Mesendoderm (in vitro differentiated cells): ENCODE measurements around the gene KLHL29.

Experiments
- DNase-seq: peaks from one replicate; pipeline ENCODE4 v3.0.0; 2013
- H2AK5ac ChIP-seq: 2 replicates; pipeline ENCODE4 v1.6.1; 2013; ENCODE audit warnings: low read length, inconsistent platforms
- H2BK120ac ChIP-seq: 2 replicates; pipeline ENCODE4 v1.6.1; 2013; ENCODE audit warnings: low read depth, mild to moderate bottlenecking, low read length, moderate library complexity, mixed read lengths
- H2BK15ac ChIP-seq: replicated peaks from 2 replicates; pipeline ENCODE4 v1.6.1; 2013; ENCODE audit warnings: low read depth, mild to moderate bottlenecking, moderate library complexity
- H2BK5ac ChIP-seq: 2 replicates; pipeline ENCODE4 v1.6.1; 2013; ENCODE audit warnings: low read length, inconsistent platforms
- H3K18ac ChIP-seq: 2 replicates; pipeline ENCODE4 v1.6.1; 2013; ENCODE audit warnings: mild to moderate bottlenecking, low read length, mixed read lengths
- H3K23ac ChIP-seq: one replicate; pipeline ENCODE4 v1.6.1; 2013; ENCODE audit warnings: low read length
- H3K27ac ChIP-seq: 2 replicates; pipeline ENCODE4 v1.5.1; 2013; ENCODE audit warnings: low read depth, mild to moderate bottlenecking, inconsistent platforms, low read length, moderate library complexity
- H3K27me3 ChIP-seq: 2 replicates; pipeline ENCODE4 v1.6.1; 2013; ENCODE audit warnings: low read length, control low read depth, mild to moderate bottlenecking, inconsistent platforms; ENCODE audit not compliant: insufficient read depth, poor library complexity
- H3K36me3 ChIP-seq: 2 replicates; pipeline ENCODE4 v1.6.1; 2013; ENCODE audit warnings: low read length, inconsistent platforms; ENCODE audit not compliant: control insufficient read depth, insufficient read depth
- H3K4ac ChIP-seq: one replicate; pipeline ENCODE4 v1.6.1; 2013; ENCODE audit warnings: low read depth, mild to moderate bottlenecking, low read length, moderate library complexity
- H3K4me1 ChIP-seq: 2 replicates; pipeline ENCODE4 v1.6.1; 2013; ENCODE audit warnings: low read depth, low read length, inconsistent platforms; ENCODE audit not compliant: control insufficient read depth
- H3K4me2 ChIP-seq: 2 replicates; pipeline ENCODE4 v1.6.1; 2013; ENCODE audit warnings: low read length
- H3K4me3 ChIP-seq: 2 replicates; pipeline ENCODE4 v1.5.1; 2013; ENCODE audit warnings: mild to moderate bottlenecking, low read length
- H3K56ac ChIP-seq: one replicate; pipeline ENCODE4 v1.6.1; 2013; ENCODE audit warnings: low read length
- H3K79me1 ChIP-seq: 2 replicates; pipeline ENCODE4 v1.6.1; 2013; ENCODE audit warnings: low read length, inconsistent platforms
- H3K79me2 ChIP-seq: 2 replicates; pipeline ENCODE4 v1.6.1; 2013; ENCODE audit warnings: mild to moderate bottlenecking, low read length; ENCODE audit not compliant: control insufficient read depth, insufficient read depth
- H3K9ac ChIP-seq: 2 replicates; pipeline ENCODE4 v1.6.1; 2013; ENCODE audit warnings: low read length, inconsistent platforms
- H4K5ac ChIP-seq: one replicate; pipeline ENCODE4 v1.6.1; 2013; ENCODE audit warnings: low read length
- H4K8ac ChIP-seq: one replicate; pipeline ENCODE4 v1.6.1; 2013; ENCODE audit warnings: low read depth, mild to moderate bottlenecking, control low read depth, low read length, moderate library complexity
- WGBS: extraction: QIAGEN DNeasy Blood & Tissue Kit; methylation state at CpG from one replicate; pipeline ENCODE4 v1.1.7; 2013; ENCODE audit warnings: low lambda C conversion rate, missing lambda C conversion rate; ENCODE audit not compliant: insufficient coverage; ENCODE audit errors: extremely low coverage; 5-methylcytosine and 5-hydroxymethylcytosine counted together

KLHL29 gene

DNA sequence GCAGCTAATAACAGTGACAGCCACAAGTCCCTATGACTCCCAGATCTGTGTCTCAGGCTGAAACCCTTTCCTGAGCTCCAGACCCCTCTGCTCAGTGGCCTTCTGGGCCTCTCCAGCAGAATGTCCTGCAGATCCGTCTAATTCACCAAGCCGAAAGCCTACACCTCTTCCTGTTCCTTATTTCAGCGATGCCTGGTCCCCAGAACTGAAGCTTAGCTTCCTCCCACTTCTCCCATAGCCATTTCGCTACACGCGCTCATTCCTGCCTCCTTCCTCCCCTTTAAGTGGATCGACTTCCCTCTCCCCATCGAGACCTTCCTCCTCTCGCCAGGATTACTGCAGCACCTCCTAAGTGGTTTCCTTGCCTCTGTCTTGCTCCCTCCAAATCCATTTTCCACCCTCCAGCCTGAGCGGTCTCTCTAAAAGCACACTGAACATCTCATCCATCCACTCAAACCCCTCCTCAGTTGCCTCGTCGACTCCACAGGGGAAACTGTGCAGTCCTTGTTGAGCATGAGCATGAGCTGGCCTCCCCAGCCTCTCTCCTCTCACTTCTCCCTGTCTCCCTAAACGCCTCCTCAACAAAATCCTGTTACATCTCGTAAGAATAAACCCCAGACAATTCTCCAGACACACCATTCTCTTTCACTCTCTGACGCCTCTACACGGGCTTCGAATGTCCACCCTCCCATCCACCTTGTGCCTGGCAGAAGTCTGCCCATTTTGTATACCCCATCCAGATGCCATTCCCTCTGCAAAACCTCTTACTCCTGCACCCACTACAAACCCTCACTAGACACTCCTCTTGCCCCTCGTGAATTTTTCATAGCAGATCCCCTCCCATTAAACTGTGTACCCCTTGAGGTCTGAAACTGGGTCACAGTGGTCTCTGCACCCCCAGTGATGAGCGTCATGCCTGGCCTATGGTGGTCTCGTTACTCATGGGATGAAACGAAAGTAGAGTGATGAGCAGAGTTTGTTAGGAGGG, 309.4 kb downstream of the KLHL29 start:
- DNase-seq, result no peak
- Histone ChIP-seq H2BK15ac (no peak overlapping the region), H3K36me3 (no peaks in the 10 kb centered on the region), H3K4me1 (no peaks in the 10 kb centered on the region), H3K4ac (no peak overlapping the region), H4K5ac (no peak overlapping the region), H3K4me3 (no peak overlapping the region), H2AK5ac (no peak overlapping the region), H4K8ac (no peak overlapping the region), H2BK5ac (no peak overlapping the region), H3K56ac (no peak overlapping the region), H2BK120ac (no peak overlapping the region), H3K23ac (no peak overlapping the region), H3K79me1 (no peaks in the 10 kb centered on the region), H3K18ac (no peak overlapping the region), H3K9ac (no peak overlapping the region), H3K27ac (no peak overlapping the region), H3K27me3 (no peaks in the 10 kb centered on the region), H3K4me2 (no peak overlapping the region), H3K79me2 (no peaks in the 10 kb centered on the region)
- WGBS, result no CpG with 5 or more reads among the region's 21 CpGs

DNA sequence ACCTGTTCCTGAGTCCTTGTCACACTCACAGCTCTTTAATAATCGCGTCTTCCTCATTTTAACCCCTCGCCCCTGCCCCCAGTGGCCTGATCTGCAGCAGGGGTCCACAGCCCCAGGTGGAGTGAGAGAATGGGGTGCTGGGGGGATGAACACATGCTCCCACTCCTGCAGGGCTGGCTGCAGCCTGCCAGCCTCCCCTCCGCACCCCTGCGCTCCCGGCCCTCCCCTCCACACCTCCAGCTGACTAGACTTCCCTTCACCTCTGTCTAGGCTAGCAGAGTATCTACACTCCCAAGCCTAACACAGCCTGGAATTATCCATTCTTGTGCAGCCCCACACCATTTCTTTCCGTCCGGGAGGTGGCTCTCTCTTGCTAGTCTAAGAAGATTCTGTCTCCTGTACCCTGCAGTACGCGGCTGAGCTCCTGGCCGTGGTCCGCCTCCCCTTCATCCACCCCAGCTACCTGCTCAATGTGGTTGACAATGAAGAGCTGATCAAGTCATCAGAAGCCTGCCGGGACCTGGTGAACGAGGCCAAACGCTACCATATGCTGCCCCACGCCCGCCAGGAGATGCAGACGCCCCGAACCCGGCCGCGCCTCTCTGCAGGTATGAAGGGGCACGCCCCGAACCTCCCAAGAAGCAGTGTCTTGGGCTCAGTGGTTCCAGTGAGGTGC, 310.4 kb downstream of the KLHL29 start:
- Histone ChIP-seq H3K23ac (no peak overlapping the region), H2BK5ac (no peak overlapping the region), H2BK120ac (no peak overlapping the region), H3K27me3 (no peaks in the 10 kb centered on the region), H3K36me3 (no peaks in the 10 kb centered on the region), H3K9ac (no peak overlapping the region), H3K4ac (no peak overlapping the region), H3K18ac (no peak overlapping the region), H2AK5ac (no peak overlapping the region), H3K4me1 (no peaks in the 10 kb centered on the region), H3K4me3 (no peak overlapping the region), H4K8ac (no peak overlapping the region), H3K79me1 (no peaks in the 10 kb centered on the region), H4K5ac (no peak overlapping the region), H3K27ac (no peak overlapping the region), H3K79me2 (no peaks in the 10 kb centered on the region), H2BK15ac (no peak overlapping the region), H3K4me2 (no peak overlapping the region), H3K56ac (no peak overlapping the region)
- WGBS, result no CpG with 5 or more reads among the region's 24 CpGs
- DNase-seq, result no peak

DNA sequence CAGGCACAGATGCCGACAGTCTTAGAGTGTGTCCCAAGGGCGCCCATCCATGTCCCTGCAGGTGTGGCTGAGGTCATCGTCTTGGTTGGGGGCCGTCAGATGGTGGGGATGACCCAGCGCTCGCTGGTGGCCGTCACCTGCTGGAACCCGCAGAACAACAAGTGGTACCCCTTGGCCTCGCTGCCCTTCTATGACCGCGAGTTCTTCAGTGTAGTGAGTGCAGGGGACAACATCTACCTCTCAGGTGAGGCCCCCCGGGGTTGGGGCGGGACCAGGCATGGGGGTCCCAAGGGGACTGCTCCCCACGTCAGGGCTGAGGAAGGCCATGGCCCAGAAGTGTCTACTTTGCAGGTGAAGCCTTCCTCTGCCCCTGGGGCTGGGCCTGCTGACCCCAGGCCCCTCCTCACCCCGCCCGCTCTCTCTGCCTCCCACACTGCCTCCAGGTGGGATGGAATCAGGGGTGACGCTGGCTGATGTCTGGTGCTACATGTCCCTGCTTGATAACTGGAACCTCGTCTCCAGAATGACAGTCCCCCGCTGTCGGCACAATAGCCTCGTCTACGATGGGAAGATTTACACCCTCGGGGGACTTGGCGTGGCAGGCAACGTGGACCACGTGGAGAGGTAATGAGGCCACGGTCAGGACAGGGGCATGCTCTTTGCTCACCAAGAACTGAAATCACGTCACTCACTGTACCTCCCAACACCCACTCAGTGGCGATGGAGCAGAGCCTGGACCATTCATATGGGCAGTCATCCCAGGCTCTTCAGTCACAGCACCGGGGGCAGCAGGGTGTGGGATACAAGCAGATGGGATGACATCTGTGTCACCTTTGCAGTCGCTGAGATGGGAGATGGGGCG, 311.1 kb downstream of the KLHL29 start:
- Histone ChIP-seq H3K56ac (no peak overlapping the region), H3K27ac (no peak overlapping the region), H3K18ac (no peak overlapping the region), H3K4me2 (no peak overlapping the region), H3K23ac (no peak overlapping the region), H2BK5ac (no peak overlapping the region), H3K79me2 (no peaks in the 10 kb centered on the region), H3K27me3 (no peaks in the 10 kb centered on the region), H3K79me1 (no peaks in the 10 kb centered on the region), H3K4me1 (no peaks in the 10 kb centered on the region), H2AK5ac (no peak overlapping the region), H2BK15ac (no peak overlapping the region), H3K4me3 (no peak overlapping the region), H3K9ac (no peak overlapping the region), H3K4ac (no peak overlapping the region), H4K5ac (no peak overlapping the region), H4K8ac (no peak overlapping the region), H3K36me3 (no peaks in the 10 kb centered on the region), H2BK120ac (no peak overlapping the region)
- WGBS, result no CpG with 5 or more reads among the region's 32 CpGs
- DNase-seq, result no peak

DNA sequence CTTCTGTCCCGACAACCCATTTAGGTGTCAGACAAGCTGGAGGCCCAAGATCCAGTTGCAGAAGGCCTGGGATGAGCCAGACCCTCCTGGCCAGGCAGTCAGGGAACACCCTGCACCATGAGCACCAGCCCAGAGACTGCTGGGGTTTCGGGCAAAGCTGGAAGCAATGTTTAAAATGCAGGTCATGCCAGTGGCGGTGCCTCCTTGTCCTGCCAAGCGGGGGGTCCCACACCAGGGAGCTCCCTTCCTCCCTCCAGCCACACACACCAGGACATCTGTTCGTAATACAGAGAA, 311.7 kb downstream of the KLHL29 start:
- Histone ChIP-seq H3K23ac (no peak overlapping the region), H3K36me3 (no peaks in the 10 kb centered on the region), H3K27ac (no peak overlapping the region), H4K5ac (no peak overlapping the region), H3K79me2 (no peaks in the 10 kb centered on the region), H2BK15ac (no peak overlapping the region), H2BK5ac (no peak overlapping the region), H3K27me3 (no peaks in the 10 kb centered on the region), H4K8ac (no peak overlapping the region), H3K9ac (no peak overlapping the region), H3K4ac (no peak overlapping the region), H2AK5ac (no peak overlapping the region), H3K4me1 (no peaks in the 10 kb centered on the region), H3K79me1 (no peaks in the 10 kb centered on the region), H2BK120ac (no peak overlapping the region), H3K18ac (no peak overlapping the region), H3K4me3 (no peak overlapping the region), H3K4me2 (no peak overlapping the region), H3K56ac (no peak overlapping the region)
- no peak for DNase-seq
- no CpG with 5 or more reads among the region's 5 CpGs for WGBS

DNA sequence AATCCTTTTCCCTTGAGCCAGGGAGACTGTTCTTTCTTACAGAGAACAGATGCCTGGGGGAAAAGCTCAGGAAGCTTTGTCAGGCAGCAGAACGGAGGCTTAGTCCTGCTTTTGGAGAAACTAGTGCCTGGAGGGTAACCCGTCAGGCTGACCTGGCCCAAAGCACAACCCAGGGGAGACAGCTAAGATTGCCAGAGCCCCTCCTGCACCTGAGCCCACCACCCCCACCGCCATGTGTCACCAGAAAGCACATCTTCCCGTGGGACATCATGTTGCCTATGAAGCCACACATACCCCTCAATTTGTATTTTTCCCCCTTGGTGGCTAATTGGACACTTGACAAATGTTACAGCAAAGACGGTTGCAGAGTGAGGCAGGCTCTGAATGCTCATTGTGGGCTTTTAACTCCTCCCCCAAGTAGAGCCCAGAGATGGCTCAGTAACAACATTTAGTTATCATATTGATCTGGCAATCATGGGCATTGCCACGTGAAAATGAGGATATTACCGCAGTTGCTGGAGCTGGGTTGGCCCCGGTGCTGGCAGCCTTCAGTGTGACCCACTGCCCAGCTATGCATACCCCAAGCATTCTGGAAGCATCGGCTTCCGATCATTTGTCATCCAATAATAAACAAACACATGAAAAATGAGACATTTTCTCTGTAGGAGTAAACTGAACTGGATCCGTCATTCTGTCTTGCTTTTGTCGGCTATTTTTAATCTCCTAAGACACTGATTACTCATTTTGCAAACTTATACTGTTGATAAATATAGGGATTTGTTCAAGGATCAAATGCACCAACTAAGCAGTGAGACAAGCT, 312.5 kb downstream of the KLHL29 start:
- whole genome bisulfite sequencing, result no CpG with 5 or more reads among the region's 12 CpGs
- H3K4ac ChIP-seq, result no peak overlapping the region
- no peaks in the 10 kb centered on the region for H3K27me3 ChIP-seq
- no peak overlapping the region for H3K4me3 ChIP-seq
- H3K79me1 ChIP-seq, result no peaks in the 10 kb centered on the region
- H3K4me1 ChIP-seq, result no peaks in the 10 kb centered on the region
- no peaks in the 10 kb centered on the region for H3K79me2 ChIP-seq
- H3K23ac ChIP-seq, result no peak overlapping the region
- H3K27ac ChIP-seq, result no peak overlapping the region
- no peak overlapping the region for H2BK5ac ChIP-seq
- no peak for DNase-seq
- no peak overlapping the region for H4K5ac ChIP-seq
- H3K18ac ChIP-seq, result no peak overlapping the region
- no peak overlapping the region for H3K4me2 ChIP-seq
- no peaks in the 10 kb centered on the region for H3K36me3 ChIP-seq
- H2BK15ac ChIP-seq, result no peak overlapping the region
- no peak overlapping the region for H4K8ac ChIP-seq
- no peak overlapping the region for H3K9ac ChIP-seq
- H2BK120ac ChIP-seq, result no peak overlapping the region
- no peak overlapping the region for H2AK5ac ChIP-seq
- no peak overlapping the region for H3K56ac ChIP-seq
